ENCODE results near the gene RAPGEF4.

DNA sequence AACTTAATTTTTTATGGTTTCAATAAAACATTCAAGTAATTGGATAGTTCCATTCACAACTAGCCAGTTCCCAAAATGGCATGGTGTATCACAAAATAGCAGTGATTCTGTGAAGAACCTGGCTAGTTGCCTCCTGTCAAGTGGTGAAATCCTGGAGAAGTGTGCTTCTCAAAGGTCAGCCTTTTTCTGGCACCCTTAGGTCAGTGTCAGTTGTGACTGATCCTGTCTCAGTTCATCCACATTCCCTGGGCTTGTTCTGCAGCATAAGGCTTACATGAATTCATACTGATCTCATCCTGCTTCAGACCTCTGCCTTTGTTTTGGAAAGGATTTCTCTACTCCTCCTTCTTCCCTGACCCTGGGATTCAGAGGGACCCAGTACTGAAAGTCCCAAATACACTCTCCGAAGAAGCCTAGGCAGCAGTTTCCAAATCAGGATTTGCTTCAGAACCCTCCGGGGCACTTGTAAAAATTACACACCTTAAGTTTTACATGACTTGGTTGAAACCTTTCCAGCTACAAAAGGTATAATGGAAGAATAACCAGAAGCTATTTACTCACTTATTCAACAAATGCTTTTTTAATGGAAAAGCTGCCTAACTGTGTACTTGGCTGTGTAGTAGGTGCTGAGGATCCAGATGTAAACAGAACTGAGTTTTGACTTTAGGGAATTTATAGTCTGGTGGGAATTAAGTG lies 351.0 kb downstream of the RAPGEF4 start:
- TF ChIP-seq POLR2A (IDR thresholded peaks at IDR 0.05; ENCODE audit: low read length) = no peak
- no peak for TF ChIP-seq GATA1 (IDR thresholded peaks at IDR 0.05; ENCODE audit: low read depth, low read length)

All from erythroblast (primary cell).